ENCODE measurements around the gene TMEM106B. TPM values are rescaled to one million over a fixed set of nuclear protein-coding genes. Genes with fewer than 3 reads are reported as not detected.

Gene TMEM106B
- total and polyA plus RNA-seq, 2 donors (not counting 1 experiment from before 2014, with no cell fraction given), result 51.9 to 60.2 TPM

DNA sequence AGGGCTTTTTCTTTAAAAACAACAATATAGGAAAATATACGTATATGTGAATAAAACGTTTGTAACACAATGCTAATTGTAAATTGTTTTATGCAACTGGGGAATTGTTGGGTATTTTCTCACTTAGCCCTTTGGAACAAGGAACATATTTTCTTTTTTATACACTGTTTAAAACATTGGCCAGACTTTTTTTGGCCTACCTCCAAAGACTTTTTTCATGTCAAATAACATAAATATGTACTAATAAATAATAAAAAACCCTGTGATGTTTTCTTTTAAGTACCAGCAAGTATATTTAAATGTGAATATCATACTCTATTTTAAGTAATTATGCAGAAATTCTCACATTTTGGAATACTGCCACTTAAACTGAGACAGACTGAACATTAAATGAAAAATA is 15.7 kb downstream of the TMEM106B start:
- Histone ChIP-seq H3K4me2 (ENCODE audit: extremely low read depth, insufficient read depth, low read length) (no peak overlapping the region), H3K36me3 (ENCODE audit: control insufficient read depth, insufficient read depth, low read length) (no peaks in the 10 kb centered on the region), H4K20me1 (ENCODE audit: control insufficient read depth, extremely low read depth, insufficient read depth, low read length) (no peaks in the 10 kb centered on the region), H3K27me3 (ENCODE audit: control insufficient read depth, insufficient read depth, low read length) (no peaks in the 10 kb centered on the region), H3K79me2 (ENCODE audit: control insufficient read depth, insufficient read depth, low read length) (no peaks in the 10 kb centered on the region), H3K9ac (ENCODE audit: insufficient read depth, low read length) (no peak overlapping the region), H3K4me3 (replicated peaks in 1 of 4; ENCODE audit: control extremely low read depth in 1 of 4, insufficient read depth in 1 of 4, low read depth in 3 of 4, low read length in 4 of 4) (no peak overlapping the region), H3K4me1 (ENCODE audit: control insufficient read depth, extremely low read depth, insufficient read depth, low read length) (no peaks in the 10 kb centered on the region), H3K27ac (ENCODE audit: insufficient read depth, low read length) (no peak overlapping the region), H2AFZ (ENCODE audit: low read length) (no peak overlapping the region), H3K9me3 (ENCODE audit: control insufficient read depth, insufficient read depth, low read depth, low read length) (no peaks in the 10 kb centered on the region)
- peak in 1 of 2 donors; percentile 37 for DNase-seq (ENCODE audit: low read depth in 2 of 2)
- TF ChIP-seq, protein P1, sequence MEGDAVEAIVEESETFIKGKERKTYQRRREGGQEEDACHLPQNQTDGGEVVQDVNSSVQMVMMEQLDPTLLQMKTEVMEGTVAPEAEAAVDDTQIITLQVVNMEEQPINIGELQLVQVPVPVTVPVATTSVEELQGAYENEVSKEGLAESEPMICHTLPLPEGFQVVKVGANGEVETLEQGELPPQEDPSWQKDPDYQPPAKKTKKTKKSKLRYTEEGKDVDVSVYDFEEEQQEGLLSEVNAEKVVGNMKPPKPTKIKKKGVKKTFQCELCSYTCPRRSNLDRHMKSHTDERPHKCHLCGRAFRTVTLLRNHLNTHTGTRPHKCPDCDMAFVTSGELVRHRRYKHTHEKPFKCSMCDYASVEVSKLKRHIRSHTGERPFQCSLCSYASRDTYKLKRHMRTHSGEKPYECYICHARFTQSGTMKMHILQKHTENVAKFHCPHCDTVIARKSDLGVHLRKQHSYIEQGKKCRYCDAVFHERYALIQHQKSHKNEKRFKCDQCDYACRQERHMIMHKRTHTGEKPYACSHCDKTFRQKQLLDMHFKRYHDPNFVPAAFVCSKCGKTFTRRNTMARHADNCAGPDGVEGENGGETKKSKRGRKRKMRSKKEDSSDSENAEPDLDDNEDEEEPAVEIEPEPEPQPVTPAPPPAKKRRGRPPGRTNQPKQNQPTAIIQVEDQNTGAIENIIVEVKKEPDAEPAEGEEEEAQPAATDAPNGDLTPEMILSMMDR (conservative IDR thresholded peaks at IDR 0.05 in 1 of 2, IDR thresholded peaks at IDR 0.05 in 1 of 2; ENCODE audit: low read depth in 1 of 2, low read length in 2 of 2), result no peak
- no peak for TF ChIP-seq EZH2 (IDR thresholded peaks at IDR 0.05; ENCODE audit: low read length, missing control alignments)

GRCh38 chr7:12228024-12228423 is 16.9 kb downstream of the TMEM106B start:
- H3K9me3 ChIP-seq (ENCODE audit: control insufficient read depth, insufficient read depth, low read depth, low read length), result no peaks in the 10 kb centered on the region
- no peak overlapping the region for H3K4me2 ChIP-seq (ENCODE audit: extremely low read depth, insufficient read depth, low read length)
- DNase-seq (ENCODE audit: low read depth in 2 of 2), result no peak
- no peak overlapping the region for H3K27ac ChIP-seq (ENCODE audit: insufficient read depth, low read length)
- H3K9ac ChIP-seq (ENCODE audit: insufficient read depth, low read length), result no peak overlapping the region
- H4K20me1 ChIP-seq (ENCODE audit: control insufficient read depth, extremely low read depth, insufficient read depth, low read length), result no peaks in the 10 kb centered on the region
- no peaks in the 10 kb centered on the region for H3K4me1 ChIP-seq (ENCODE audit: control insufficient read depth, extremely low read depth, insufficient read depth, low read length)
- H3K36me3 ChIP-seq (ENCODE audit: control insufficient read depth, insufficient read depth, low read length), result no peaks in the 10 kb centered on the region
- no peak overlapping the region for H3K4me3 ChIP-seq (replicated peaks in 1 of 4; ENCODE audit: control extremely low read depth in 1 of 4, insufficient read depth in 1 of 4, low read depth in 3 of 4, low read length in 4 of 4)
- H3K27me3 ChIP-seq (ENCODE audit: control insufficient read depth, insufficient read depth, low read length), result no peaks in the 10 kb centered on the region
- no peak for TF ChIP-seq EZH2 (IDR thresholded peaks at IDR 0.05; ENCODE audit: low read length, missing control alignments)
- TF ChIP-seq, protein P1 (conservative IDR thresholded peaks at IDR 0.05 in 1 of 2, IDR thresholded peaks at IDR 0.05 in 1 of 2; ENCODE audit: low read depth in 1 of 2, low read length in 2 of 2), result no peak
- no peak overlapping the region for H2AFZ ChIP-seq (ENCODE audit: low read length)
- H3K79me2 ChIP-seq (ENCODE audit: control insufficient read depth, insufficient read depth, low read length), result no peaks in the 10 kb centered on the region

DNA sequence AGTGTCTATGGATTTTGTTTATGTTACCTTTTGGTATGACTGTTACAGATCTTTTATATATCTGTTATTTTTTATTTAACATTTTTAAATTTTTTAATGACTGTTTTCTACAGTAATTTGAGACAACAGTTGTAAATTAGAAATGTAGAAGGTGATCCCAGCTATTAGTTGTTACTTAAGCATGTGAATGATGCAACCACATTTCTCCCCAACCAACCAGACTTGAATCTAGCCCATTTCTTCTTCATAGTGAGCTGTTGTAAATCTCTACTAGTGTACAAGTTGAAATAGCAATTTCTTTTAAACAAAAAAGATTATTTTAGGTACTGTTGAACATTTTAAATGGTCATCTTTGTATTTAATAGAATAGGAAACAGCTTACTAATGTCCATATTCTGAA is 18.0 kb downstream of the TMEM106B start:
- TF ChIP-seq, protein P1 (conservative IDR thresholded peaks at IDR 0.05 in 1 of 2, IDR thresholded peaks at IDR 0.05 in 1 of 2; ENCODE audit: low read depth in 1 of 2, low read length in 2 of 2), result no peak
- no peak for TF ChIP-seq EZH2 (IDR thresholded peaks at IDR 0.05; ENCODE audit: low read length, missing control alignments)
- no peaks in the 10 kb centered on the region for H3K27me3 ChIP-seq (ENCODE audit: control insufficient read depth, insufficient read depth, low read length)
- DNase-seq (ENCODE audit: low read depth in 2 of 2), result peak; percentile 29 to 51

More for the DNA sequence above, 18.0 kb downstream of the TMEM106B start:
- Histone ChIP-seq H3K36me3 (ENCODE audit: control insufficient read depth, insufficient read depth, low read length) (no peaks in the 10 kb centered on the region), H4K20me1 (ENCODE audit: control insufficient read depth, extremely low read depth, insufficient read depth, low read length) (no peaks in the 10 kb centered on the region), H2AFZ (ENCODE audit: low read length) (no peak overlapping the region), H3K9me3 (ENCODE audit: control insufficient read depth, insufficient read depth, low read depth, low read length) (no peaks in the 10 kb centered on the region), H3K9ac (ENCODE audit: insufficient read depth, low read length) (no peak overlapping the region), H3K27ac (ENCODE audit: insufficient read depth, low read length) (no peak overlapping the region), H3K4me1 (ENCODE audit: control insufficient read depth, extremely low read depth, insufficient read depth, low read length) (no peaks in the 10 kb centered on the region), H3K79me2 (ENCODE audit: control insufficient read depth, insufficient read depth, low read length) (no peaks in the 10 kb centered on the region), H3K4me3 (replicated peaks in 1 of 4; ENCODE audit: control extremely low read depth in 1 of 4, insufficient read depth in 1 of 4, low read depth in 3 of 4, low read length in 4 of 4) (no peak overlapping the region), H3K4me2 (ENCODE audit: extremely low read depth, insufficient read depth, low read length) (no peak overlapping the region)
